Endothelial cell of umbilical vein (primary cell): Measurements from ENCODE around the gene MACF1. TPM values are rescaled to one million over a fixed set of nuclear protein-coding genes. Genes with fewer than 3 reads are reported as not detected.

Experiments
- BruUV-seq: library from RNA; stranded (reverse); fragments of 400-500 nt; replicated peaks from 2 replicates; lab custom pipeline; 2021; lab: Mats Ljungman, UMichigan
- CTCF ChIA-PET: fragments of 300-600, 350-600 bp; sonication (Branson Sonifier 250); formaldehyde crosslinking; loops from one replicate; lab custom pipeline; 2021; ENCODE audit warnings: antibody characterized with exemption, inconsistent platforms; lab: Charles Lee
- POLR2A ChIA-PET: fragments of 300-600, 350-600 bp; sonication (Branson Sonifier 250); formaldehyde crosslinking; loops from one replicate; lab custom pipeline; 2021; ENCODE audit warnings: antibody characterized with exemption, inconsistent platforms; lab: Charles Lee
- DNase-seq: peaks from one replicate; pipeline ENCODE4 v3.0.0-alpha.2; 2011; ENCODE audit warnings: low read depth, low spot score
- FAIRE-seq: peaks from 2 replicates; lab custom pipeline; 2011; peaks lifted over from hg19 to GRCh38; lab: Jason Lieb, UNC
- H2AFZ ChIP-seq: 2 replicates; pipeline ENCODE4 v1.6.0; 2012; ENCODE audit warnings: low read depth, low read length, control low read depth, inconsistent platforms
- H3K27ac ChIP-seq: 2 replicates; pipeline ENCODE4 v1.5.1; 2011; ENCODE audit warnings: low read depth, mild to moderate bottlenecking, control low read depth, low read length, moderate library complexity; ENCODE audit not compliant: insufficient read depth
- H3K27me3 ChIP-seq, 2 experiments: 2 replicates each; pipeline versions ENCODE4 v1.6.0 to v1.6.1; 2011; ENCODE audit warnings: low read length in 2 of 2, mixed read lengths in 1 of 2; ENCODE audit not compliant: control insufficient read depth in 2 of 2, insufficient read depth in 2 of 2
- H3K36me3 ChIP-seq, 2 experiments: 2 replicates in 1 of 2; 3 replicates in 1 of 2; pipeline ENCODE4 v1.5.1; 2011; ENCODE audit warnings: low read length in 2 of 2, mild to moderate bottlenecking in 1 of 2, moderate library complexity in 1 of 2; ENCODE audit not compliant: control insufficient read depth in 2 of 2, insufficient read depth in 2 of 2; ENCODE audit errors: extremely low read depth in 1 of 2
- H3K4me1 ChIP-seq: 3 replicates; pipeline ENCODE4 v1.5.1; 2011; ENCODE audit warnings: mild to moderate bottlenecking, low read length; ENCODE audit not compliant: control insufficient read depth, insufficient read depth; ENCODE audit errors: extremely low read depth
- H3K4me2 ChIP-seq: 2 replicates; pipeline ENCODE4 v1.6.1; 2011; ENCODE audit warnings: low read length, control low read depth, mixed read lengths; ENCODE audit not compliant: insufficient read depth
- H3K4me3 ChIP-seq, 3 experiments: fragments of 200-600 bp in 1 of 3; sonication (generic), shearing (Covaris generic) in 1 of 3; replicated peaks in 1 of 3; 2 replicates each; pipeline ENCODE4 v1.5.1; 2011 to 2016; ENCODE audit warnings: control low read depth in 3 of 3, low read length in 3 of 3, mild to moderate bottlenecking in 2 of 3, inconsistent platforms in 1 of 3, low read depth in 1 of 3, moderate library complexity in 1 of 3; ENCODE audit not compliant: insufficient read depth in 1 of 3
- H3K79me2 ChIP-seq: 2 replicates; pipeline ENCODE4 v1.6.0; 2012; ENCODE audit warnings: low read length, inconsistent platforms; ENCODE audit not compliant: control insufficient read depth, insufficient read depth
- H3K9ac ChIP-seq: replicated peaks from 2 replicates; pipeline ENCODE3; 2011; ENCODE audit warnings: low read length, control low read depth; ENCODE audit not compliant: insufficient read depth; ENCODE audit errors: extremely low read depth
- H3K9me1 ChIP-seq: replicated peaks from 3 replicates; pipeline ENCODE4 v1.6.0; 2011; ENCODE audit warnings: mild to moderate bottlenecking, low read length; ENCODE audit not compliant: control insufficient read depth, insufficient read depth; ENCODE audit errors: extremely low read depth
- H3K9me3 ChIP-seq: replicated peaks from 2 replicates; pipeline ENCODE4 v1.5.1; 2012; ENCODE audit warnings: low read length, inconsistent platforms; ENCODE audit not compliant: control insufficient read depth, insufficient read depth
- H4K20me1 ChIP-seq: replicated peaks from 2 replicates; pipeline ENCODE3; 2011; ENCODE audit warnings: mild to moderate bottlenecking, low read length; ENCODE audit not compliant: control insufficient read depth, insufficient read depth; ENCODE audit errors: extremely low read depth
- CTCF ChIP-seq, 2 donors: IDR thresholded peaks; 1 replicate in 1 of 2; 2 replicates in 1 of 2; pipeline ENCODE4 v1.5.1; 2011; ENCODE audit warnings: low read length in 2 of 2, mild to moderate bottlenecking in 2 of 2, moderate library complexity in 2 of 2, control low read depth in 1 of 2, inconsistent platforms in 1 of 2, low read depth in 1 of 2; ENCODE audit not compliant: insufficient read depth in 1 of 2; ENCODE audit errors: extremely low read depth in 1 of 2
- EZH2 ChIP-seq: IDR thresholded peaks from 2 replicates; pipeline ENCODE4 v1.6.1; 2012; ENCODE audit warnings: borderline replicate concordance, low read depth, mild to moderate bottlenecking, moderate library complexity, low read length, inconsistent platforms; ENCODE audit not compliant: severe bottlenecking
- FOS ChIP-seq: IDR thresholded peaks from 2 replicates; pipeline ENCODE4 v1.6.1; 2011; ENCODE audit warnings: mild to moderate bottlenecking, low read length, moderate library complexity, borderline replicate concordance; ENCODE audit not compliant: insufficient read depth
- GATA2 ChIP-seq: IDR thresholded peaks from 2 replicates; pipeline ENCODE4 v1.7.0; 2011; ENCODE audit warnings: low read depth, mild to moderate bottlenecking, moderate library complexity, mixed read lengths, low read length; ENCODE audit not compliant: insufficient read length, insufficient read depth
- JUN ChIP-seq: IDR thresholded peaks from 2 replicates; pipeline ENCODE4 v1.6.1; 2011; ENCODE audit warnings: borderline replicate concordance, low read depth; ENCODE audit not compliant: insufficient read length, insufficient read depth
- MAX ChIP-seq: IDR thresholded peaks from 2 replicates; pipeline ENCODE4 v1.6.1; 2011; ENCODE audit not compliant: insufficient read depth, insufficient read length
- MYC ChIP-seq: IDR thresholded peaks from one replicate; pipeline ENCODE4 v1.6.1; 2011; ENCODE audit warnings: mild to moderate bottlenecking, low read depth, low read length
- POLR2A ChIP-seq: IDR thresholded peaks from 2 replicates; pipeline ENCODE4 v1.6.1; 2012; ENCODE audit warnings: low read depth, mild to moderate bottlenecking, control low read depth, low read length
- POLR2AphosphoS5 ChIP-seq: IDR thresholded peaks from 2 replicates; pipeline ENCODE4 v1.6.1; 2012; ENCODE audit warnings: low read depth, mild to moderate bottlenecking, control low read depth, low read length, moderate library complexity; ENCODE audit not compliant: insufficient read depth
- dilution Hi-C: fragments of 300-500 bp; cut with MboI; formaldehyde crosslinking; loops from one replicate; pipeline ENCODE4 v1.15.0; 2019; ENCODE audit warnings: low sequenced_read_pairs; ENCODE audit not compliant: extremely low pct_ligation_motif_present
- intact Hi-C: fragments of 100-400 bp; cut with micrococcal nuclease; formaldehyde crosslinking; loops from one replicate; pipeline ENCODE4 v1.10.0; 2022
- polyA plus RNA-seq, 4 experiments: library from polyadenylated mRNA; depleted of rRNA in 3 of 4; stranded (reverse) in 3 of 4; unstranded in 1 of 4; fragments of >200 nt; gene quantifications; 2 replicates each; pipeline versions ENCODE4 v1.2.1 to v1.2.3, GENCODE V29; 2011 to 2012; ENCODE audit warnings: missing spikeins in 1 of 4
- total RNA-seq: library from RNA; stranded (reverse); gene quantifications from 2 replicates; pipeline ENCODE4 v1.2.3, GENCODE V29; 2021

The MACF1 gene
- total and polyA plus RNA-seq, 2 donors (not counting 3 experiments of a cell fraction or from before 2014, with no cell fraction given): 122 to 587 TPM

GRCh38 chr1:39326836-39327235 lies 122.3 kb downstream of the MACF1 start:
- TF ChIP-seq MYC: no peak
- no peak for TF ChIP-seq JUN
- TF ChIP-seq CTCF (IDR thresholded peaks at IDR 0.05; ENCODE audit: extremely low read depth in 1 of 2, insufficient read depth in 1 of 2, low read depth in 1 of 2, low read length in 2 of 2): no peak
- no peak for TF ChIP-seq EZH2
- TF ChIP-seq POLR2A: no peak
- no peak for TF ChIP-seq FOS
- TF ChIP-seq POLR2AphosphoS5: no peak
- no peak for TF ChIP-seq GATA2
- TF ChIP-seq MAX: no peak

More at GRCh38 chr1:39326836-39327235, 122.3 kb downstream of the MACF1 start:
- ChIA-PET POLR2A (interaction anchor here (0.6 kb wide), 2 partner anchors 55 to 204 kb away, joined by 3 to 8 read pairs; no protein-coding TSS in a partner anchor), CTCF (no interaction called here)
- H3K4me2 ChIP-seq: no peak overlapping the region
- no TSS peak for BruUV-seq
- peaks cover 44 to 66% of the 10 kb centered on the region in 2 experiments for H3K36me3 ChIP-seq
- dilution Hi-C loops: no loop called here
- no peak for DNase-seq
- no peak for FAIRE-seq
- H3K4me3 ChIP-seq: no peak overlapping the region
- no peaks in the 10 kb centered on the region for H3K9me1 ChIP-seq
- H3K9me3 ChIP-seq: no peaks in the 10 kb centered on the region
- H3K9ac ChIP-seq: no peak overlapping the region
- no peaks in the 10 kb centered on the region for H3K79me2 ChIP-seq
- H4K20me1 ChIP-seq: no peaks in the 10 kb centered on the region
- H2AFZ ChIP-seq: no peak overlapping the region
- H3K27me3 ChIP-seq: no peaks in the 10 kb centered on the region
- intact Hi-C loops: no loop called here
- no peak overlapping the region for H3K27ac ChIP-seq
- H3K4me1 ChIP-seq: no peaks in the 10 kb centered on the region
